OCI-LY3 (cell line): ENCODE results near the gene CD9.

ENCODE experiments used
- H2AFZ ChIP-seq: fragments of 200-600, 300-600 bp; shearing (Covaris generic); 2 replicates; pipeline ENCODE4 v1.6.0; 2014; ENCODE audit warnings: antibody characterized with exemption, low read depth, low read length
- H3K27ac ChIP-seq: fragments of 200-600, 300-600 bp; sonication (generic); 2 replicates; pipeline ENCODE4 v1.5.1; 2014; ENCODE audit warnings: mild to moderate bottlenecking, low read length, moderate library complexity, mixed read lengths
- H3K27me3 ChIP-seq: fragments of 200-600, 300-600 bp; sonication (generic); 2 replicates; pipeline ENCODE4 v1.6.1; 2014; ENCODE audit warnings: low read depth, low read length, mixed read lengths
- H3K36me3 ChIP-seq: fragments of 200-600, 300-600 bp; sonication (generic); replicated peaks from 2 replicates; pipeline ENCODE3; 2014; ENCODE audit warnings: low read depth, low read length, mixed read lengths
- H3K4me1 ChIP-seq: fragments of 300-600, 200-600 bp; sonication (generic); 2 replicates; pipeline ENCODE4 v1.6.1; 2014; ENCODE audit warnings: low read length, mixed read lengths
- H3K4me2 ChIP-seq: fragments of 200-600, 300-600 bp; sonication (generic); 2 replicates; pipeline ENCODE4 v1.6.1; 2014; ENCODE audit warnings: low read length, mixed read lengths
- H3K4me3 ChIP-seq: fragments of 300-600, 200-600 bp; sonication (generic); 2 replicates; pipeline ENCODE4 v1.5.1; 2014; ENCODE audit warnings: antibody characterized with exemption, mild to moderate bottlenecking, low read length, moderate library complexity
- H3K79me2 ChIP-seq: fragments of 300-600, 200-600 bp; shearing (Covaris generic); 2 replicates; pipeline ENCODE4 v1.6.1; 2014; ENCODE audit warnings: mild to moderate bottlenecking, low read length, mixed read lengths
- H3K9ac ChIP-seq: fragments of 300-600, 200-600 bp; shearing (Covaris generic); 2 replicates; pipeline ENCODE4 v1.6.0; 2014; ENCODE audit warnings: mild to moderate bottlenecking, low read length, moderate library complexity
- H3K9me3 ChIP-seq: fragments of 200-600, 300-600 bp; shearing (Covaris generic); 2 replicates; pipeline ENCODE4 v1.6.1; 2014; ENCODE audit warnings: low read length, mixed read lengths; ENCODE audit not compliant: insufficient read depth
- H4K20me1 ChIP-seq: fragments of 200-600, 300-600 bp; sonication (generic); 2 replicates; pipeline ENCODE4 v1.6.1; 2016; ENCODE audit warnings: low read length, mixed read lengths; ENCODE audit not compliant: insufficient read depth
- CTCF ChIP-seq: fragments of 200-600, 300-600 bp; sonication (generic); IDR thresholded peaks from 2 replicates; pipeline ENCODE4 v1.5.1; 2014; ENCODE audit warnings: antibody characterized with exemption, low read length, low read depth
- EZH2phosphoT487 ChIP-seq: fragments of 200-600 bp; shearing (Covaris generic); IDR thresholded peaks from 2 replicates; pipeline ENCODE4 v1.6.1; 2018; ENCODE audit warnings: antibody characterized with exemption, mixed run types, low read depth

Gene CD9

GRCh38 chr12:6178981-6179761 is 21.0 kb upstream of the CD9 start:
- Histone ChIP-seq H4K20me1 (no peaks in the 10 kb centered on the region), H3K4me3 (no peak overlapping the region), H3K27ac (no peak overlapping the region), H3K36me3 (no peaks in the 10 kb centered on the region), H3K9me3 (no peaks in the 10 kb centered on the region), H3K4me1 (no peaks in the 10 kb centered on the region), H2AFZ (no peak overlapping the region), H3K79me2 (no peaks in the 10 kb centered on the region), H3K27me3 (no peaks in the 10 kb centered on the region; the same call in 1 of the 2 replicates), H3K4me2 (no peak overlapping the region), H3K9ac (no peak overlapping the region)
- no peak for TF ChIP-seq CTCF
- no peak for TF ChIP-seq EZH2phosphoT487

GRCh38 chr12:6180268-6181051 is 19.7 kb upstream of the CD9 start:
- Histone ChIP-seq H3K27ac (no peak overlapping the region), H3K36me3 (no peaks in the 10 kb centered on the region), H3K4me2 (no peak overlapping the region), H3K9ac (no peak overlapping the region), H3K27me3 (no peaks in the 10 kb centered on the region; the same call in 1 of the 2 replicates), H3K79me2 (no peaks in the 10 kb centered on the region), H3K9me3 (no peaks in the 10 kb centered on the region), H4K20me1 (no peaks in the 10 kb centered on the region), H3K4me1 (no peaks in the 10 kb centered on the region), H3K4me3 (no peak overlapping the region), H2AFZ (no peak overlapping the region)
- no peak for TF ChIP-seq CTCF
- no peak for TF ChIP-seq EZH2phosphoT487

- no peaks in the 10 kb centered on the region for H3K79me2 ChIP-seq
- no peaks in the 10 kb centered on the region for H3K36me3 ChIP-seq
- H3K4me2 ChIP-seq, result no peak overlapping the region
- no peaks in the 10 kb centered on the region for H3K9me3 ChIP-seq
- H3K4me3 ChIP-seq, result no peak overlapping the region
- H3K27ac ChIP-seq, result no peak overlapping the region
- H3K4me1 ChIP-seq, result no peaks in the 10 kb centered on the region
- TF ChIP-seq CTCF (no peak), EZH2phosphoT487 (no peak)
- H3K9ac ChIP-seq, result no peak overlapping the region
- no peaks in the 10 kb centered on the region for H4K20me1 ChIP-seq
- H3K27me3 ChIP-seq, result 0 out of 2 replicates have a peak, but pooled peaks cover 2% of the 10 kb centered on the region
- H2AFZ ChIP-seq, result no peak overlapping the region
These were observed 19.0 kb upstream of the CD9 start for GRCh38 chr12:6181166-6181565.

GRCh38 chr12:6181583-6182278 is 18.5 kb upstream of the CD9 start:
- Histone ChIP-seq H3K27me3 (0 out of 2 replicates have a peak, but pooled peaks cover 3% of the 10 kb centered on the region), H3K79me2 (no peaks in the 10 kb centered on the region), H2AFZ (no peak overlapping the region), H3K4me3 (no peak overlapping the region), H3K9ac (no peak overlapping the region), H3K9me3 (no peaks in the 10 kb centered on the region), H3K4me1 (no peaks in the 10 kb centered on the region), H3K27ac (no peak overlapping the region), H3K4me2 (no peak overlapping the region), H3K36me3 (no peaks in the 10 kb centered on the region), H4K20me1 (no peaks in the 10 kb centered on the region)
- TF ChIP-seq CTCF (no peak), EZH2phosphoT487 (no peak)
